ENCODE data around the gene GALM.
"Not testable (repeated sequence)": the region's sequence is repeated elsewhere in the genome, so short reads cannot be mapped to it uniquely, and the experiment has no call there.

GALM gene

DNA sequence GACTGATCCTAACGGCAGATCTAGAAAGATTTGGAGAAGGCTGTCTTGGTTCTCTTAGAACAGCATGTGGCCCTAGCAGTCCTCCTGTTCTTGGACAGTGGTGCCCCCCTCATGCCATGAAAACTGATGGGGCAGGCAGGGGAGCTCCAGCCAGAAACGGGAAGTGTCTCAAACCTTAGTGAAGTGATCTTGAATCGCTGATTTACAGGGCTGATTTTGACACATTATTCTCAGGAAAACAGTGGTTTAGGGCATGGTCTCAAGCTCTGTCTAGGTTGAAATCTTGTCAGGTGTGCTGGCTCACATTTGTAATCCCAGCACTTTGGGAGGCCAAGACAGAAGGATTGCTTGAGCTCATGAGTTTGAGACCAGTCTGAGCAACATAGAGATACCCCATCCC lies 47.4 kb downstream of the GALM start:
- DNase-seq = no peak

- not testable (repeated sequence) for DNase-seq
Measured at GRCh38 chr2:38714941-38715340, 49.0 kb downstream of the GALM start.

GRCh38 chr2:38716185-38716584 lies 50.3 kb downstream of the GALM start:
- DNase-seq = no peak

- DNase-seq = no peak
Measured at GRCh38 chr2:38718601-38719000, 52.7 kb downstream of the GALM start.

GRCh38 chr2:38719706-38720105 lies 53.8 kb downstream of the GALM start:
- DNase-seq = no peak

- peak in 1 of 2 experiments; percentile 22 for DNase-seq
Measured at GRCh38 chr2:38720613-38721241, 54.8 kb downstream of the GALM start.

- peak; percentile 76 to 79 for DNase-seq
Measured at GRCh38 chr2:38722271-38723061, 56.6 kb downstream of the GALM start.

GRCh38 chr2:38723173-38723572 lies 57.3 kb downstream of the GALM start:
- DNase-seq = no peak

DNA sequence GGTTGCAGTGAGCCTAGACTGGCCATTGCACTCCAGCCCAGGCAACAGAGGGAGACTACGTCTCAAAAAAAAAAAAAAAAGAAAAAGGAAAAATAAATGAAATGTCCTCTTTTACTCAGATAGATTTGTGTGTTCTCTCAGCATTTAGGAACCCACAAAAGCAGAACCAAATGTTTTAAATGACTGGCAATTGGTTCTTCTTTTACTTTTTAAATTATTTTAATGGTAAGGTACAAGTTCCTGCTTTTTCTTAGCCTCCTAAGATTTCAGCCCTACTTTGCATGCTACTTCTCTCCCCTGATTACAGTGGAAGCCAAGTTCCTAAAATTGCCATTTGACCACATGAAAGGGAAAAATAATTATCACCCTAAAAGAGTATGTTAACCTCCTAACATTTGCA lies 61.7 kb downstream of the GALM start:
- no peak for DNase-seq

DNA sequence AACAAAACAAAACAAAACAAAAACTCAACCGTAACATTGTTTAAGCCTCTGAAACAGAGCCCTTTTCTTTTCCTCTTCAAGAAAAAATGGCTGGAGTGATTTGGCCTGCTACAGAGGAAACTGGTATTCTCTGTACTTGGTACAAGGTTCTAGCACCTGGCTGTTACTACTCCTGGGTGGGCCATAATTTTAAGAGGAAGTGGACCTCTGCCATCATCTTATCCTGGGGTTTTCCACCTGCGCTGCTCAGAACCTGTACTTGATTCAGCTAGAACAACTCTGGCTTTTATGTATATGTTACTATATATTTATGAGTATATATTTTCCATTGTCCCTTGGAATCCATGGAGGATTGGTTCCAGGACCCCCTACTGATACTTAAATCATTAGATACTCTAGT lies 62.8 kb downstream of the GALM start:
- no peak for DNase-seq

- no peak for DNase-seq
Measured at GRCh38 chr2:38731090-38731489, 65.2 kb downstream of the GALM start.

DNA sequence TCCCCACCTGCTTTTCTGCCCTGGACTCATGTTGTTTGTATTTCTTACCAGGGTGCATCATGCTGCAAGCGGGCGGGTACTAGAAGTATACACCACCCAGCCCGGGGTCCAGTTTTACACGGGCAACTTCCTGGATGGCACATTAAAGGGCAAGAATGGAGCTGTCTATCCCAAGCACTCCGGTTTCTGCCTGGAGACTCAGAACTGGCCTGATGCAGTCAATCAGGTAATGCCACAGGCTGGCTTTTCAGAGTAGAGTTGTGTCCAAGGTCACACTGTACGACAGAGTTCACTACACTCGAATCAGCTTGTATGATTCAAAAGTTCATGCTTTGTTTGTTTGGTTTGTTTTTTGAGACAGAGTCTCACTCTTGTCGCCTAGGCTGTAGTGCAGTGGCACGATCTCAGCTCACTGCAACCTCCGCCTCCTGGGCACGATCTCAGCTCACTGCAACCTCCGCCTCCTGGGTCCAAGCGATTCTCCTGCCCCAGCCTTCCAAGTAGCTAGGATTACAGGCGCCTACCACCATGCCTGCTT lies 65.8 kb downstream of the GALM start:
- no peak for DNase-seq

- DNase-seq = no peak
Measured at GRCh38 chr2:38733300-38733971, 67.5 kb downstream of the GALM start.

- DNase-seq = no peak
Measured at GRCh38 chr2:38734299-38735058, 68.6 kb downstream of the GALM start.

GRCh38 chr2:38735999-38736320 lies 70.0 kb downstream of the GALM start:
- no peak for DNase-seq

GRCh38 chr2:38737000-38737698 lies 71.2 kb downstream of the GALM start:
- peak in 1 of 2 experiments; percentile 17 for DNase-seq

DNA sequence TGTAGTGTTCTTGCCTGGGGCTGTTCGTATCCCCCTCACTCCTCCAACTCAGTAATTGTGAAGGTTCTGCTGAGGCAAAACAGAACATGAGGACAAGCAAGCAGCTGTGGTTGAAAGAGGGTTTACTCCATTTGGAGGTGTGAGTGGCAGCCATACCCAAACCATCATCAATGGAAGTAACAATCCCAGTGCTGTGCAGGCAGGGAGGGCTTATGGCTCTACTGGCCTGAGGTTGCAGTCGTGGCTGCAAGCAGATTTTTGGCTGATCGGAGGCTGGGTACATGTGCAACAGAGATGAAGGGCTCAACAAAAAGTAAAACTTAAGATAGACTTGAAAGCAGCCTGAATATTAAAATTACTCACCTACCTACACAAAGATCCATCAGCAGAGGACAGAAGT lies 72.0 kb downstream of the GALM start:
- DNase-seq = no peak

GRCh38 chr2:38739524-38739923 lies 73.6 kb downstream of the GALM start:
- no peak for DNase-seq

DNA sequence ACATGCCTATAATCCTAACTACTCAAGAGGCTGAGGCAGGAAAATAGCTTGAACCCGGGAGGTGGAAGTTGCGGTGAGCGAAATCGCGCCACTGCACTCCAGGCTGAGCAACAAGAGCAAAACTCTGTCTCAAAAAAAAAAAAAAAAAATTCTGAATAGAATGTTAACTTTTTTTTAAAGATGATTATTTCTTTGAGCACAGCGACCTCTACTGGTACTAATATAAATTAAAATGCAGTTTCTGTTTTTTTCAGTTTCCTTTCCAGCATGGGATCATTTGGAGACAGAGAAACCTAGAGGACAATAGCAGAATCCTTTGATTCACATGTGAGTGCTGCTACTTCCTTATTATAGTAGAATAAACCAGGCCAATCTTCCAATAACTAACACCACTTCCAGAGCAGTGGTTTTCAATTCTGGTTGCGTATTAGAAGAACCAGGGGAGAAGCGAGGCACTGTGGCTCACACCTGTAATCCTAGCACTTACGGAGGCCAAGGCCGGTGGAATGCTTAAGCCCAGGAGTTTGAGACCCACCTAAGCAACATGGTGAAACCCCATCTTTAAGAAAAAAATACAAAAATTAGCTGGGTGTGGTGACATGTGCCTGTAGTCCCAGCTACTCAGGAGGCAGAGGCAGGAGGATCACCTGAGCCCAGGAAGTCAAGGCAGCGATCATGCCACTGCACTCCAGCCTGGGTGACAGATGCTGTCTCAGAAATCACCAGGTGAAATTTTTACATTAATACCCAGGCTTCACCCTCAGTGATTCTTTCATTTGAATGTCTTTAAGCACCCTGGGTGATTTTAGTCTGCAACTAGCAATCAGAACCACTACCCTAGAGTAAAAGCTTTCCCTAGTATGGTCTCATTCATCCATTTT lies 75.2 kb downstream of the GALM start:
- peak; percentile 69 to 86 for DNase-seq

GRCh38 chr2:38742797-38743559 lies 77.1 kb downstream of the GALM start:
- DNase-seq = no peak
